Measurements from ENCODE around the gene CATSPERB. TPM values are rescaled to one million over a fixed set of nuclear protein-coding genes. Genes with fewer than 3 reads are reported as not detected.
"Not testable (repeated sequence)": the region's sequence is repeated elsewhere in the genome, so short reads cannot be mapped to it uniquely, and the experiment has no call there.

The CATSPERB gene
- total and polyA plus RNA-seq, 3 donors from 2014 or later: 5.0 to 6.4 (median 6.1) TPM

- DNase-seq: no peak
- Histone ChIP-seq H3K27me3 (no peaks in the 10 kb centered on the region), H3K4me1 (peaks cover 11% of the 10 kb centered on the region), H3K36me3 (ENCODE audit: low read depth, missing control alignments) (no peaks in the 10 kb centered on the region), H3K4me3 (no peak overlapping the region), H3K9me3 (no peaks in the 10 kb centered on the region), H3K27ac (peak overlapping the region in 1 of 2 donors; percentile 11)
- intact Hi-C loops (cut with DNase I; ENCODE audit: low total_unique reads): no loop called here
- WGBS, 2 donors: 56% methylated on average over 3 of the region's 3 CpGs
- TF ChIP-seq POLR2A (IDR thresholded peaks at IDR 0.05) (no peak), CTCF (IDR thresholded peaks at IDR 0.05) (no peak)
Observed at GRCh38 chr14:91606851-91607250, 125.0 kb downstream of the CATSPERB start.

GRCh38 chr14:91604611-91605010 lies 127.3 kb downstream of the CATSPERB start:
- 62 to 74% methylated on average over 1 of the region's 1 CpG for WGBS, 2 donors
- not testable (repeated sequence) for H3K4me3 ChIP-seq, H3K27ac ChIP-seq

GRCh38 chr14:91599994-91600393 lies 131.9 kb downstream of the CATSPERB start:
- H3K4me1 ChIP-seq: no peaks in the 10 kb centered on the region
- no peak overlapping the region for H3K27ac ChIP-seq
- WGBS, 2 donors: 61 to 67% methylated on average over 4 of the region's 4 CpGs
- H3K27me3 ChIP-seq: no peaks in the 10 kb centered on the region
- H3K9me3 ChIP-seq: no peaks in the 10 kb centered on the region
- DNase-seq: no peak
- intact Hi-C loops (cut with DNase I; ENCODE audit: low total_unique reads): no loop called here
- no peaks in the 10 kb centered on the region for H3K36me3 ChIP-seq (ENCODE audit: low read depth, missing control alignments)
- H3K4me3 ChIP-seq: no peak overlapping the region
- TF ChIP-seq CTCF (IDR thresholded peaks at IDR 0.05) (no peak), POLR2A (IDR thresholded peaks at IDR 0.05) (no peak)

More at GRCh38 chr14:91604611-91605010, 127.3 kb downstream of the CATSPERB start:
- H3K27me3 ChIP-seq; H3K9me3 ChIP-seq; H3K36me3 ChIP-seq (ENCODE audit: low read depth, missing control alignments); DNase-seq; intact Hi-C loops (cut with DNase I; ENCODE audit: low total_unique reads): not testable (repeated sequence)
- H3K4me1 ChIP-seq: peaks cover 11% of the 10 kb centered on the region

GRCh38 chr14:91595736-91596135 lies 136.2 kb downstream of the CATSPERB start:
- H3K4me1 ChIP-seq: no peaks in the 10 kb centered on the region
- intact Hi-C loops (cut with DNase I; ENCODE audit: low total_unique reads): no loop called here
- no peaks in the 10 kb centered on the region for H3K27me3 ChIP-seq
- TF ChIP-seq CTCF (IDR thresholded peaks at IDR 0.05) (no peak), POLR2A (IDR thresholded peaks at IDR 0.05) (no peak)
- H3K27ac ChIP-seq: no peak overlapping the region
- WGBS, 2 donors: 83 to 95% methylated on average over 1 of the region's 1 CpG
- no peaks in the 10 kb centered on the region for H3K9me3 ChIP-seq
- DNase-seq: no peak
- no peaks in the 10 kb centered on the region for H3K36me3 ChIP-seq (ENCODE audit: low read depth, missing control alignments)
- no peak overlapping the region for H3K4me3 ChIP-seq

- H3K36me3 ChIP-seq (ENCODE audit: low read depth, missing control alignments); H3K27me3 ChIP-seq; DNase-seq; H3K4me3 ChIP-seq; H3K4me1 ChIP-seq; H3K9me3 ChIP-seq; intact Hi-C loops (cut with DNase I; ENCODE audit: low total_unique reads); H3K27ac ChIP-seq: not testable (repeated sequence)
- WGBS, 2 donors: 100% methylated on average over 2 of the region's 2 CpGs
Observed at GRCh38 chr14:91593957-91594356, 137.9 kb downstream of the CATSPERB start.

GRCh38 chr14:91586410-91586809 lies 145.5 kb downstream of the CATSPERB start:
- TF ChIP-seq CTCF (IDR thresholded peaks at IDR 0.05) (no peak), POLR2A (IDR thresholded peaks at IDR 0.05) (no peak)
- Histone ChIP-seq H3K27me3 (no peaks in the 10 kb centered on the region), H3K36me3 (ENCODE audit: low read depth, missing control alignments) (no peaks in the 10 kb centered on the region), H3K27ac (no peak overlapping the region), H3K4me1 (no peaks in the 10 kb centered on the region), H3K9me3 (no peaks in the 10 kb centered on the region), H3K4me3 (no peak overlapping the region)
- intact Hi-C loops (cut with DNase I; ENCODE audit: low total_unique reads): no loop called here
- DNase-seq: no peak
- WGBS, 2 donors: 67 to 94% methylated on average over 1 of the region's 1 CpG
